A673 (cell line): Measurements from ENCODE around the gene PNMA1.

Experiments
- CTCF ChIP-seq: fragments of 300-800, 200-600 bp; sonication (generic); conservative IDR thresholded peaks from 2 replicates; pipeline ENCODE4 v1.5.1; 2017; ENCODE audit warnings: low read depth, mild to moderate bottlenecking, antibody characterized with exemption, low read length, moderate library complexity, mixed read lengths
- EZH2 ChIP-seq: fragments of 200-600 bp; sonication (generic); IDR thresholded peaks from 2 replicates; pipeline ENCODE4 v1.6.1; 2017; ENCODE audit warnings: borderline replicate concordance, low read depth, mild to moderate bottlenecking, mixed read lengths, antibody characterized with exemption, low read length; ENCODE audit not compliant: poor library complexity, severe bottlenecking

GRCh38 chr14:73748858-73749357 is 34.7 kb upstream of the PNMA1 start:
- TF ChIP-seq CTCF = no peak
- TF ChIP-seq EZH2 = no peak
